Keratinocyte (primary cell): Measurements from ENCODE around the gene CXCL5.

Experiments
- EZH2 ChIP-seq: IDR thresholded peaks from one replicate; pipeline ENCODE4 v1.6.1; 2012; ENCODE audit warnings: inconsistent platforms, mild to moderate bottlenecking, low read length, moderate library complexity
- TF ChIP-seq, protein P1 (sequence below), 3 experiments: IDR thresholded peaks in 1 of 3; conservative IDR thresholded peaks in 1 of 3; optimal IDR thresholded peaks in 1 of 3; 2 replicates in 2 of 3; 3 replicates in 1 of 3; pipeline versions ENCODE3 to v1.5.1; 2011; ENCODE audit warnings: low read length in 3 of 3, mild to moderate bottlenecking in 3 of 3, moderate library complexity in 2 of 3, control low read depth in 1 of 3, inconsistent platforms in 1 of 3; ENCODE audit not compliant: insufficient read depth in 2 of 3; ENCODE audit errors: extremely low read depth in 1 of 3

DNA sequence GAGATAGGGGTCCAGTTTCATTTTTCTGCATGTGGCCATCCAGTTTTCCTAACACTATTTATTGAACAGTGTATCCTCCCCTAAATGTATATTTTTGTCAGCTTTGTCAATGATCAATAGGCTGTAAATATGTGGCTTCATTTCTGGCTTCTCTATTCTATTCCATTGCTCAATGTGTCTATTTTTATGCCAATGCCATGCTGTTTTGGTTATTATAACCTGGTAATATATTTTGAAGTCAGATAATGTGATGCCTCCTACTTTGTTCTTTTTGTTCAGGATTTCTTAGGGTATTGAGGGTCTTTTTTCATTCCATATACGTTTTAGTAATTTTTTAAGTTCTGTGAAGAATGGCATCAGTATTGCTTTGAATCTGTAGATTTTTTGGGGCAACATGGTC lies 48.7 kb upstream of the CXCL5 start:
- TF ChIP-seq, protein P1, sequence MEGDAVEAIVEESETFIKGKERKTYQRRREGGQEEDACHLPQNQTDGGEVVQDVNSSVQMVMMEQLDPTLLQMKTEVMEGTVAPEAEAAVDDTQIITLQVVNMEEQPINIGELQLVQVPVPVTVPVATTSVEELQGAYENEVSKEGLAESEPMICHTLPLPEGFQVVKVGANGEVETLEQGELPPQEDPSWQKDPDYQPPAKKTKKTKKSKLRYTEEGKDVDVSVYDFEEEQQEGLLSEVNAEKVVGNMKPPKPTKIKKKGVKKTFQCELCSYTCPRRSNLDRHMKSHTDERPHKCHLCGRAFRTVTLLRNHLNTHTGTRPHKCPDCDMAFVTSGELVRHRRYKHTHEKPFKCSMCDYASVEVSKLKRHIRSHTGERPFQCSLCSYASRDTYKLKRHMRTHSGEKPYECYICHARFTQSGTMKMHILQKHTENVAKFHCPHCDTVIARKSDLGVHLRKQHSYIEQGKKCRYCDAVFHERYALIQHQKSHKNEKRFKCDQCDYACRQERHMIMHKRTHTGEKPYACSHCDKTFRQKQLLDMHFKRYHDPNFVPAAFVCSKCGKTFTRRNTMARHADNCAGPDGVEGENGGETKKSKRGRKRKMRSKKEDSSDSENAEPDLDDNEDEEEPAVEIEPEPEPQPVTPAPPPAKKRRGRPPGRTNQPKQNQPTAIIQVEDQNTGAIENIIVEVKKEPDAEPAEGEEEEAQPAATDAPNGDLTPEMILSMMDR (optimal IDR thresholded peaks at IDR 0.05 in 1 of 3, IDR thresholded peaks at IDR 0.05 in 1 of 3, conservative IDR thresholded peaks at IDR 0.05 in 1 of 3; ENCODE audit: extremely low read depth in 1 of 3, insufficient read depth in 2 of 3, low read length in 3 of 3), result no peak
- no peak for TF ChIP-seq EZH2
